OCI-LY3 (cell line): Measurements from ENCODE around the gene NDUFS7.

ENCODE experiments used
- CTCF ChIP-seq: fragments of 200-600, 300-600 bp; sonication (generic); IDR thresholded peaks from 2 replicates; pipeline ENCODE4 v1.5.1; 2014; ENCODE audit warnings: antibody characterized with exemption, low read length, low read depth
- EZH2phosphoT487 ChIP-seq: fragments of 200-600 bp; shearing (Covaris generic); IDR thresholded peaks from 2 replicates; pipeline ENCODE4 v1.6.1; 2018; ENCODE audit warnings: antibody characterized with exemption, mixed run types, low read depth

DNA sequence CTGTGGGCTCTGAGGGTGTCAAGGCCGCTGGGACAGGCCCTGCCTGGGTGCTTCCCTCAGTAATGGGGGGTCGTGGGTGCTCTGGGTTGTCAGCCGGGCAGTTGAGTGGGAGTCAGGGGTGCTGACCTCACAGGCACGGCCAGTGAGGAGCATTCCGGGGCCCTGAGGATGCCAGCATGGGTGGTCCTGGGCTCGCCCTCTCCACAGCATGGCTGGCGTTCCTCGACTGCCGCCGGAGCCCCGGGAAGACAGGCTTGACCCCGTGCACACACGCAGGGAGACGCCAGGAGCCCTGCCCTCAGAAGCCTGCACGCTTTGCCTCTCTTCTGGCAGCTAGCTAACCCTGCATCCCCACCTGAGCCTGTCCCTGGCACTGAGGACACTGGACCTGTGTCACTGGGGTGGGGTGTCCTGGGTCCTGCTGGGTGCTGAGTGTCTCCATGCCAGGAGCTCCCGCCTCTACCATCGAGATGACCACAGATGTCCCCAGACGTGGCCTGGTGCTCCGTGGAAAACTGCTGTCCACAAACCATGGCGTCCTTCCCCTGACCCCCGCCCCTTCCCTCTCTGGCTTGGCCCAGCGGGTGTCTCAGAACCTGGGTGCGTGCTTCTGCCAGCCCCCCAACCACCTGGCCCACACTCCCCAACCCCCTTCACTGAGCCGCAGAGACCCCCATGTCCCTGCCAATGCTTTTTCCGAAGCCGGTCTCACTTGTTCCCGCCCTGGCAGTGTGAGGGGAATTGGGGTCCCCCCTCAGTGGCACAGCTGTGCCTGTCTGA, 4.4 kb upstream of the NDUFS7 start:
- TF ChIP-seq CTCF (no peak), EZH2phosphoT487 (no peak)
